Mucosa of descending colon (tissue), 3 donors: ENCODE results near the gene OLFM1. TPM values are rescaled to one million over a fixed set of nuclear protein-coding genes. Genes with fewer than 3 reads are reported as not detected.

Experiments used
- ATAC-seq: fragments of 200-7000 bp; cut with Tn5 transposase; one replicate; pipeline ENCODE4 v1.9.1; 2020; ENCODE audit warnings: mild to moderate bottlenecking, moderate library complexity
- DNase-seq, 3 donors: peaks; one replicate each; pipeline ENCODE4 v3.0.0-alpha.2; 2020
- H3K36me3 ChIP-seq: fragments of 200-600 bp; one replicate; pipeline ENCODE4 v1.8.0; 2021; ENCODE audit warnings: low read depth, mild to moderate bottlenecking
- H3K4me1 ChIP-seq: fragments of 200-600 bp; one replicate; pipeline ENCODE4 v1.8.0; 2021; ENCODE audit warnings: low read depth, mild to moderate bottlenecking
- H3K4me3 ChIP-seq: fragments of 200-600 bp; one replicate; pipeline ENCODE4 v1.8.0; 2021; ENCODE audit warnings: mild to moderate bottlenecking
- H3K9me3 ChIP-seq: fragments of 200-600 bp; one replicate; pipeline ENCODE4 v1.8.0; 2021; ENCODE audit warnings: mild to moderate bottlenecking
- intact Hi-C, 2 donors: fragments of 100-400 bp; cut with DNase I in 1 of 2; cut with micrococcal nuclease in 1 of 2; formaldehyde crosslinking; loops; one replicate each; pipeline versions ENCODE4 v1.11.0 to v1.11.1; 2022; cut with DNase I, micrococcal nuclease
- total RNA-seq, 3 donors: library from RNA; stranded (reverse); fragmentation: NEBNext Ultra II Directional in 2 of 3; extraction: Animal tissue kit (Norgen Biotek cat#: 25700) in 2 of 3; gene quantifications; one replicate each; pipeline versions ENCODE4 v1.2.1 to v1.2.4, GENCODE V29; 2021 to 2023
- TF ChIP-seq, protein P1 (sequence below): fragments of 200-600 bp; IDR thresholded peaks from one replicate; pipeline ENCODE4 v1.8.0; 2022; ENCODE audit warnings: antibody characterized with exemption, mild to moderate bottlenecking
- donor health status: DM: no; HTN: no; CAD: no; lungs with moderate emphysema.
- donor health status: DM: no; HTN: no; CAD: no.
- donor health status: DM: no; HTN: yes; CAD: no.

Gene OLFM1
- total RNA-seq, 3 donors from 2014 or later = 4.6 to 17.7 (median 13.9) TPM

- DNase-seq (no peak), ATAC-seq (no peak)
- Histone ChIP-seq H3K9me3 (no peaks in the 10 kb centered on the region), H3K36me3 (no peaks in the 10 kb centered on the region), H3K4me3 (no peak overlapping the region), H3K4me1 (no peaks in the 10 kb centered on the region)
- TF ChIP-seq, protein P1, sequence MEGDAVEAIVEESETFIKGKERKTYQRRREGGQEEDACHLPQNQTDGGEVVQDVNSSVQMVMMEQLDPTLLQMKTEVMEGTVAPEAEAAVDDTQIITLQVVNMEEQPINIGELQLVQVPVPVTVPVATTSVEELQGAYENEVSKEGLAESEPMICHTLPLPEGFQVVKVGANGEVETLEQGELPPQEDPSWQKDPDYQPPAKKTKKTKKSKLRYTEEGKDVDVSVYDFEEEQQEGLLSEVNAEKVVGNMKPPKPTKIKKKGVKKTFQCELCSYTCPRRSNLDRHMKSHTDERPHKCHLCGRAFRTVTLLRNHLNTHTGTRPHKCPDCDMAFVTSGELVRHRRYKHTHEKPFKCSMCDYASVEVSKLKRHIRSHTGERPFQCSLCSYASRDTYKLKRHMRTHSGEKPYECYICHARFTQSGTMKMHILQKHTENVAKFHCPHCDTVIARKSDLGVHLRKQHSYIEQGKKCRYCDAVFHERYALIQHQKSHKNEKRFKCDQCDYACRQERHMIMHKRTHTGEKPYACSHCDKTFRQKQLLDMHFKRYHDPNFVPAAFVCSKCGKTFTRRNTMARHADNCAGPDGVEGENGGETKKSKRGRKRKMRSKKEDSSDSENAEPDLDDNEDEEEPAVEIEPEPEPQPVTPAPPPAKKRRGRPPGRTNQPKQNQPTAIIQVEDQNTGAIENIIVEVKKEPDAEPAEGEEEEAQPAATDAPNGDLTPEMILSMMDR = no peak
- intact Hi-C loops = no loop called here
These were observed 78.5 kb downstream of the OLFM1 start for GRCh38 chr9:135165756-135166519.

DNA sequence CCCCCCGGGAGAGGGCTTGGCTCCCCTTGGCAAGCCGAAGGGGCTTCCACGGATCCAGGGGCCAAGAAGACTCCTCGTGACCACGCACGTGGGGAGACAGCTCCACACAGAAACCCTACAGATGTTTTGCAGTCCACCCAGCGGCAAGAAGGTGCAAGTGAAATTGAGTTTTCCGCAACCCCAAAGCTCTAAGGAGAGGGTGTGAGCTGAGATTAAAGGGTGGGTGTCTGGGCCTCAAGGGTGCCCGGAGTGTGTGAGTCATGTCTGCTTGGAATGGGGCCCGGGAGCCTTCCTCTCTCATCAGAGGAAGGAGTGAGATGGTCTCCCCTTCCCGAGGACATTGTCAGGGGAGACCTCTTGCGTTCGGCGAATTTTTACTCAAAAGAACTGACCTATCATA, 79.1 kb downstream of the OLFM1 start:
- Histone ChIP-seq H3K9me3 (no peaks in the 10 kb centered on the region), H3K36me3 (no peaks in the 10 kb centered on the region), H3K4me3 (no peak overlapping the region), H3K4me1 (no peaks in the 10 kb centered on the region)
- DNase-seq (no peak), ATAC-seq (no peak)
- intact Hi-C loops = no loop called here
- TF ChIP-seq, protein P1 = no peak

GRCh38 chr9:135167356-135167755, 79.9 kb downstream of the OLFM1 start:
- intact Hi-C loops = no loop called here
- ATAC-seq (no peak), DNase-seq (no peak)
- no peaks in the 10 kb centered on the region for H3K36me3 ChIP-seq
- TF ChIP-seq, protein P1 = no peak
- H3K9me3 ChIP-seq = no peaks in the 10 kb centered on the region
- H3K4me3 ChIP-seq = no peak overlapping the region
- no peaks in the 10 kb centered on the region for H3K4me1 ChIP-seq

GRCh38 chr9:135167849-135168655, 80.6 kb downstream of the OLFM1 start:
- intact Hi-C loops = no loop called here
- Histone ChIP-seq H3K4me1 (no peaks in the 10 kb centered on the region), H3K36me3 (no peaks in the 10 kb centered on the region), H3K9me3 (no peaks in the 10 kb centered on the region), H3K4me3 (no peak overlapping the region)
- DNase-seq = no peak
- TF ChIP-seq, protein P1 = no peak
- no peak for ATAC-seq

- intact Hi-C loops = loop anchor here in 1 of 2 donors (10.0 kb wide), 1 partner anchor 65 kb away; no protein-coding TSS in a partner anchor
- no peaks in the 10 kb centered on the region for H3K9me3 ChIP-seq
- no peak overlapping the region for H3K4me3 ChIP-seq
- DNase-seq (no peak), ATAC-seq (no peak)
- TF ChIP-seq, protein P1 = no peak
- H3K4me1 ChIP-seq = no peaks in the 10 kb centered on the region
- H3K36me3 ChIP-seq = no peaks in the 10 kb centered on the region
These were observed 82.3 kb downstream of the OLFM1 start for GRCh38 chr9:135169709-135170226.
